Activated CD8-positive, alpha-beta memory T cell treated with anti-CD3 and anti-CD28 coated beads, Interleukin-2, amount 50 U/mL, for 1 hour (primary cell): Measurements from ENCODE around the gene ZFP36L1.

Experiments
- DNase-seq: peaks from one replicate; pipeline ENCODE4 v3.0.0-alpha.2; 2020; ENCODE audit errors: extremely low read depth

ZFP36L1 gene

GRCh38 chr14:68738559-68738958 lies 54.3 kb downstream of the ZFP36L1 start:
- DNase-seq: no peak
